Measurements from ENCODE around the gene NOSTRIN.

Gene NOSTRIN

GRCh38 chr2:168794968-168795367 is 7.5 kb upstream of the NOSTRIN start:
- Histone ChIP-seq H3K36me3 (ENCODE audit: control insufficient read depth in 2 of 2, insufficient read depth in 1 of 2, low read length in 2 of 2) (no peaks in the 10 kb centered on the region), H3K27ac (ENCODE audit: extremely low read depth, low read depth, low read length) (no peak overlapping the region), H3K4me3 (ENCODE audit: low read depth, low read length) (no peak overlapping the region), H3K9me3 (ENCODE audit: control insufficient read depth, insufficient read depth, low read depth, low read length) (no peaks in the 10 kb centered on the region), H3K4me1 (ENCODE audit: control insufficient read depth, insufficient read depth, low read length) (peaks cover 3% of the 10 kb centered on the region; the same call in 1 of the 2 replicates)
- no peak for TF ChIP-seq PRDM4 (tag by site-specific recombination; IDR thresholded peaks at IDR 0.05)
- no peak for TF ChIP-seq FEZF1 (tag by site-specific recombination; IDR thresholded peaks at IDR 0.05)
- TF ChIP-seq ZNF560 (tag by site-specific recombination; IDR thresholded peaks at IDR 0.05; ENCODE audit: borderline replicate concordance): no peak
- no peak for TF ChIP-seq ZNF157 (tag by site-specific recombination; IDR thresholded peaks at IDR 0.05)
- no peak for TF ChIP-seq ZNF664 (tag by site-specific recombination; IDR thresholded peaks at IDR 0.05)
- TF ChIP-seq OSR2 (tag by site-specific recombination; IDR thresholded peaks at IDR 0.05): no peak
- TF ChIP-seq ZNF433 (tag by site-specific recombination; IDR thresholded peaks at IDR 0.05; ENCODE audit: low read depth): no peak
- TF ChIP-seq ZNF621 (tag by site-specific recombination; IDR thresholded peaks at IDR 0.05): no peak
- no peak for TF ChIP-seq BCL6B (tag by site-specific recombination; IDR thresholded peaks at IDR 0.05)
- no peak for TF ChIP-seq ZNF610 (tag by site-specific recombination; IDR thresholded peaks at IDR 0.05; ENCODE audit: borderline replicate concordance)
- no peak for TF ChIP-seq ZNF704 (tag by site-specific recombination; IDR thresholded peaks at IDR 0.05)
- no peak for TF ChIP-seq ZNF623 (tag by site-specific recombination; IDR thresholded peaks at IDR 0.05)
- TF ChIP-seq GFI1B (tag by site-specific recombination; IDR thresholded peaks at IDR 0.05): no peak
- no peak for TF ChIP-seq ZNF792 (tag by site-specific recombination; IDR thresholded peaks at IDR 0.05)
- no peak for TF ChIP-seq ZBTB10 (tag by site-specific recombination; IDR thresholded peaks at IDR 0.05)
- no peak for TF ChIP-seq PRDM6 (tag by site-specific recombination; IDR thresholded peaks at IDR 0.05)
- ChIA-PET POLR2A (no interaction called here), CTCF (interaction anchor here (0.7 to 1.5 kb wide), 4 partner anchors 11 to 225 kb away, joined by 3 to 5 read pairs (median 3); no protein-coding TSS in a partner anchor)

Data from HEK293 (cell line).